Activated naive CD4-positive, alpha-beta T cell treated with anti-CD3 and anti-CD28 coated beads, Interleukin-2, amount 10 ng/mL, durations not matched to agents 7 days and 5 days (primary cell): ENCODE results near the gene APH1B.
"Not testable (repeated sequence)": the region's sequence is repeated elsewhere in the genome, so short reads cannot be mapped to it uniquely, and the experiment has no call there.

Experiments used
- CTCF ChIA-PET: fragments of 350-600 bp; sonication (Branson Sonifier 250); formaldehyde crosslinking; loops from one replicate; lab custom pipeline; 2021; ENCODE audit warnings: antibody characterized with exemption; lab: Charles Lee
- DNase-seq: peaks from one replicate; pipeline ENCODE4 v3.0.0-alpha.2; 2020
- H3K27ac Mint-ChIP-seq: one replicate; pipeline ENCODE4 v1.8.0; 2021; ENCODE audit warnings: mild to moderate bottlenecking, moderate library complexity, mixed read lengths
- H3K27me3 Mint-ChIP-seq: one replicate; pipeline ENCODE4 v1.8.0; 2021; ENCODE audit warnings: mild to moderate bottlenecking, mixed read lengths
- H3K36me3 Mint-ChIP-seq: one replicate; pipeline ENCODE4 v1.8.0; 2021; ENCODE audit warnings: mixed read lengths
- H3K4me1 Mint-ChIP-seq: one replicate; pipeline ENCODE4 v1.8.0; 2021; ENCODE audit warnings: mixed read lengths
- H3K4me3 Mint-ChIP-seq: one replicate; pipeline ENCODE4 v1.8.0; 2021; ENCODE audit warnings: mild to moderate bottlenecking, moderate library complexity, mixed read lengths
- H3K9me3 Mint-ChIP-seq: one replicate; pipeline ENCODE4 v1.8.0; 2021; ENCODE audit warnings: mixed read lengths

Gene APH1B

GRCh38 chr15:63277038-63277892, at the start of gene APH1B:
Gene APH1B, plus strand, starts transcription at chr15:63277605. Its CDS starts 19 bp downstream, at chr15:63277624.
- peaks cover 46% of the 10 kb centered on the region for H3K4me1 Mint-ChIP-seq
- H3K36me3 Mint-ChIP-seq = peaks cover 12% of the 10 kb centered on the region
- CTCF ChIA-PET = interaction anchor here (1.0 to 1.5 kb wide), 2 partner anchors 85 to 111 kb away, joined by 4 to 6 read pairs; no protein-coding TSS in a partner anchor

GRCh38 chr15:63227689-63228088, 49.7 kb upstream of the APH1B start:
- no peak for DNase-seq
- Mint-ChIP-seq H3K36me3 (peaks cover 33% of the 10 kb centered on the region), H3K27me3 (no peaks in the 10 kb centered on the region), H3K9me3 (no peaks in the 10 kb centered on the region), H3K27ac (peak overlapping the region; percentile 9), H3K4me1 (peaks cover 51% of the 10 kb centered on the region), H3K4me3 (no peak overlapping the region)
- CTCF ChIA-PET = no interaction called here

More at GRCh38 chr15:63277038-63277892, at the start of gene APH1B:
- Mint-ChIP-seq H3K27ac (peak within 1 kb of the TSS; percentile 86), H3K4me3 (peak within 1 kb of the TSS; percentile 86), H3K27me3 (no peaks in the 10 kb centered on the region), H3K9me3 (no peaks in the 10 kb centered on the region)
- peak; percentile 90 for DNase-seq

- H3K4me1 Mint-ChIP-seq = peaks cover 66% of the 10 kb centered on the region
- CTCF ChIA-PET = interaction anchor here (1.1 kb wide), 1 partner anchor 15 kb away, joined by 3 read pairs; no protein-coding TSS in a partner anchor
- no peak overlapping the region for H3K4me3 Mint-ChIP-seq
Observed at GRCh38 chr15:63231206-63231605, 46.2 kb upstream of the APH1B start.

GRCh38 chr15:63231706-63232105, 45.7 kb upstream of the APH1B start:
- CTCF ChIA-PET = interaction anchor here (1.1 to 2.0 kb wide), 3 partner anchors 15 to 65 kb away, joined by 3 to 6 read pairs (median 6); no protein-coding TSS in a partner anchor
- Mint-ChIP-seq H3K9me3 (no peaks in the 10 kb centered on the region), H3K27me3 (no peaks in the 10 kb centered on the region), H3K36me3 (peaks cover 31% of the 10 kb centered on the region), H3K4me1 (peaks cover 62% of the 10 kb centered on the region), H3K27ac (peak overlapping the region; percentile 85), H3K4me3 (no peak overlapping the region)
- no peak for DNase-seq

More at GRCh38 chr15:63231206-63231605, 46.2 kb upstream of the APH1B start:
- DNase-seq = no peak
- Mint-ChIP-seq H3K36me3 (peaks cover 34% of the 10 kb centered on the region), H3K27me3 (no peaks in the 10 kb centered on the region), H3K9me3 (no peaks in the 10 kb centered on the region), H3K27ac (peak overlapping the region; percentile 85)

GRCh38 chr15:63232405-63232804, 45.0 kb upstream of the APH1B start:
- peaks cover 61% of the 10 kb centered on the region for H3K4me1 Mint-ChIP-seq
- CTCF ChIA-PET = interaction anchor here (1.1 to 2.0 kb wide), 3 partner anchors 14 to 66 kb away, joined by 3 to 6 read pairs (median 6); no protein-coding TSS in a partner anchor
- no peaks in the 10 kb centered on the region for H3K27me3 Mint-ChIP-seq
- no peaks in the 10 kb centered on the region for H3K9me3 Mint-ChIP-seq
- H3K4me3 Mint-ChIP-seq = no peak overlapping the region
- H3K27ac Mint-ChIP-seq = peak overlapping the region; percentile 85
- peaks cover 33% of the 10 kb centered on the region for H3K36me3 Mint-ChIP-seq
- DNase-seq = no peak

GRCh38 chr15:63232943-63233342, 44.5 kb upstream of the APH1B start:
- Mint-ChIP-seq H3K9me3 (no peaks in the 10 kb centered on the region), H3K4me3 (no peak overlapping the region), H3K4me1 (peaks cover 62% of the 10 kb centered on the region), H3K27me3 (no peaks in the 10 kb centered on the region), H3K36me3 (peaks cover 35% of the 10 kb centered on the region), H3K27ac (no peak overlapping the region)
- CTCF ChIA-PET = interaction anchor here (1.3 to 2.0 kb wide), 2 partner anchors 41 to 67 kb away, joined by 6 read pairs; no protein-coding TSS in a partner anchor
- DNase-seq = no peak

GRCh38 chr15:63233667-63234423, 43.6 kb upstream of the APH1B start:
- CTCF ChIA-PET = interaction anchor here (1.4 to 2.0 kb wide), 2 partner anchors 10 to 67 kb away, joined by 3 to 6 read pairs; no protein-coding TSS in a partner anchor
- H3K4me1 Mint-ChIP-seq = peaks cover 65% of the 10 kb centered on the region
- no peak for DNase-seq
- no peaks in the 10 kb centered on the region for H3K27me3 Mint-ChIP-seq
- no peak overlapping the region for H3K4me3 Mint-ChIP-seq
- peak overlapping the region; percentile 2 for H3K27ac Mint-ChIP-seq
- H3K36me3 Mint-ChIP-seq = peaks cover 37% of the 10 kb centered on the region
- no peaks in the 10 kb centered on the region for H3K9me3 Mint-ChIP-seq

GRCh38 chr15:63234451-63234870, 42.9 kb upstream of the APH1B start:
- CTCF ChIA-PET = interaction anchor here (1.4 kb wide), 1 partner anchor 10 kb away, joined by 3 read pairs; no protein-coding TSS in a partner anchor
- peaks cover 36% of the 10 kb centered on the region for H3K36me3 Mint-ChIP-seq
- no peak for DNase-seq
- H3K4me1 Mint-ChIP-seq = peaks cover 64% of the 10 kb centered on the region
- H3K27me3 Mint-ChIP-seq = no peaks in the 10 kb centered on the region
- H3K27ac Mint-ChIP-seq = no peak overlapping the region
- no peak overlapping the region for H3K4me3 Mint-ChIP-seq
- no peaks in the 10 kb centered on the region for H3K9me3 Mint-ChIP-seq

- H3K9me3 Mint-ChIP-seq = no peaks in the 10 kb centered on the region
- CTCF ChIA-PET = no interaction called here
- no peak overlapping the region for H3K4me3 Mint-ChIP-seq
- H3K36me3 Mint-ChIP-seq = peaks cover 38% of the 10 kb centered on the region
- H3K4me1 Mint-ChIP-seq = peaks cover 62% of the 10 kb centered on the region
- no peak for DNase-seq
- no peaks in the 10 kb centered on the region for H3K27me3 Mint-ChIP-seq
- no peak overlapping the region for H3K27ac Mint-ChIP-seq
Observed at GRCh38 chr15:63236272-63236671, 41.1 kb upstream of the APH1B start.

- DNase-seq, H3K4me3 Mint-ChIP-seq, CTCF ChIA-PET, H3K27me3 Mint-ChIP-seq, H3K9me3 Mint-ChIP-seq, H3K27ac Mint-ChIP-seq: not testable (repeated sequence)
- peaks cover 42% of the 10 kb centered on the region for H3K36me3 Mint-ChIP-seq
- H3K4me1 Mint-ChIP-seq = peaks cover 58% of the 10 kb centered on the region
Observed at GRCh38 chr15:63237086-63237485, 40.3 kb upstream of the APH1B start.

- CTCF ChIA-PET = interaction anchor here (0.7 kb wide), 1 partner anchor 369 kb away, joined by 3 read pairs; no protein-coding TSS in a partner anchor
- peaks cover 44% of the 10 kb centered on the region for H3K36me3 Mint-ChIP-seq
- H3K27me3 Mint-ChIP-seq = no peaks in the 10 kb centered on the region
- H3K27ac Mint-ChIP-seq = no peak overlapping the region
- no peak for DNase-seq
- H3K4me1 Mint-ChIP-seq = peaks cover 52% of the 10 kb centered on the region
- H3K4me3 Mint-ChIP-seq = no peak overlapping the region
- peaks cover under 1% of the 10 kb centered on the region for H3K9me3 Mint-ChIP-seq
Observed at GRCh38 chr15:63238171-63238570, 39.2 kb upstream of the APH1B start.

- Mint-ChIP-seq H3K36me3 (peaks cover 48% of the 10 kb centered on the region), H3K9me3 (peaks cover 3% of the 10 kb centered on the region), H3K4me3 (no peak overlapping the region), H3K27ac (no peak overlapping the region), H3K27me3 (no peaks in the 10 kb centered on the region), H3K4me1 (peaks cover 51% of the 10 kb centered on the region)
- CTCF ChIA-PET = no interaction called here
- DNase-seq = no peak
Observed at GRCh38 chr15:63238796-63239195, 38.6 kb upstream of the APH1B start.

GRCh38 chr15:63240109-63240508, 37.3 kb upstream of the APH1B start:
- CTCF ChIA-PET = interaction anchor here (0.7 kb wide), 1 partner anchor 27 kb away, joined by 4 read pairs; no protein-coding TSS in a partner anchor
- H3K36me3 Mint-ChIP-seq = peaks cover 51% of the 10 kb centered on the region
- no peak overlapping the region for H3K27ac Mint-ChIP-seq
- H3K9me3 Mint-ChIP-seq = peaks cover 3% of the 10 kb centered on the region
- H3K27me3 Mint-ChIP-seq = no peaks in the 10 kb centered on the region
- DNase-seq = no peak
- no peak overlapping the region for H3K4me3 Mint-ChIP-seq
- H3K4me1 Mint-ChIP-seq = peaks cover 52% of the 10 kb centered on the region

GRCh38 chr15:63241316-63241715, 36.1 kb upstream of the APH1B start:
- Mint-ChIP-seq H3K4me3 (no peak overlapping the region), H3K27me3 (no peaks in the 10 kb centered on the region), H3K9me3 (peaks cover 3% of the 10 kb centered on the region), H3K36me3 (peaks cover 55% of the 10 kb centered on the region), H3K27ac (no peak overlapping the region), H3K4me1 (peaks cover 55% of the 10 kb centered on the region)
- DNase-seq = no peak
- CTCF ChIA-PET = no interaction called here
